H1 (cell line): Measurements from ENCODE around the gene FSTL4. TPM values are rescaled to one million over a fixed set of nuclear protein-coding genes. Genes with fewer than 3 reads are reported as not detected.

Experiments
- CTCF ChIA-PET: fragments of 300-600 bp; sonication (Branson Sonifier 250); formaldehyde crosslinking; loops from one replicate; lab custom pipeline; 2021; ENCODE audit not compliant: partially characterized antibody; lab: Charles Lee
- POLR2A ChIA-PET: fragments of 300-600 bp; sonication (Branson Sonifier 250); formaldehyde crosslinking; loops from one replicate; lab custom pipeline; 2021; ENCODE audit warnings: inconsistent platforms; ENCODE audit not compliant: partially characterized antibody; lab: Charles Lee
- DNase-seq, 2 experiments: peaks; one replicate each; pipeline versions ENCODE4 v3.0.0 to v3.0.0-alpha.2; 2010 to 2022; ENCODE audit warnings: low spot score in 2 of 2, low read depth in 1 of 2, mixed read lengths in 1 of 2
- FAIRE-seq: peaks from 2 replicates; lab custom pipeline; 2011; peaks lifted over from hg19 to GRCh38; lab: Jason Lieb, UNC
- H2AFZ ChIP-seq: 2 replicates; pipeline ENCODE4 v1.8.1; 2012; ENCODE audit warnings: low read length, inconsistent platforms
- H2AK5ac ChIP-seq: 2 replicates; pipeline ENCODE4 v1.6.1; 2013; ENCODE audit warnings: low read depth, low read length
- H2BK120ac ChIP-seq: replicated peaks from 2 replicates; pipeline ENCODE3; 2013; ENCODE audit warnings: low read depth, low read length, inconsistent platforms
- H2BK12ac ChIP-seq: 2 replicates; pipeline ENCODE4 v1.6.1; 2013; ENCODE audit warnings: low read depth, low read length
- H2BK15ac ChIP-seq: 2 replicates; pipeline ENCODE4 v1.6.1; 2013; ENCODE audit warnings: low read length
- H2BK20ac ChIP-seq: 2 replicates; pipeline ENCODE4 v1.6.1; 2013; ENCODE audit warnings: low read length
- H2BK5ac ChIP-seq: 2 replicates; pipeline ENCODE4 v1.6.1; 2013; ENCODE audit warnings: low read depth, low read length
- H3K14ac ChIP-seq: 2 replicates; pipeline ENCODE4 v1.6.1; 2013; ENCODE audit warnings: inconsistent platforms; ENCODE audit not compliant: insufficient read length
- H3K18ac ChIP-seq: 2 replicates; pipeline ENCODE4 v1.6.1; 2013; ENCODE audit warnings: low read length; ENCODE audit errors: extremely low read depth
- H3K23ac ChIP-seq: 2 replicates; pipeline ENCODE4 v1.6.1; 2013; ENCODE audit warnings: inconsistent platforms; ENCODE audit not compliant: insufficient read length
- H3K23me2 ChIP-seq: 2 replicates; pipeline ENCODE4 v1.6.1; 2013; ENCODE audit warnings: low read depth, low read length
- H3K27ac ChIP-seq: 2 replicates; pipeline ENCODE4 v1.6.1; 2011; ENCODE audit warnings: low read depth, low read length, inconsistent platforms
- H3K27me3 ChIP-seq, 4 experiments: replicated peaks in 1 of 4; 1 replicate in 1 of 4; 2 replicates in 3 of 4; pipeline versions ENCODE4 v1.6.1 to v1.8.1; 2011 to 2013; ENCODE audit warnings: low read length in 3 of 4, mild to moderate bottlenecking in 3 of 4, inconsistent platforms in 2 of 4, mixed read lengths in 2 of 4, moderate library complexity in 1 of 4; ENCODE audit not compliant: control insufficient read depth in 3 of 4, insufficient read depth in 3 of 4; ENCODE audit errors: extremely low read depth in 1 of 4
- H3K36me3 ChIP-seq, 4 experiments: 2 replicates each; pipeline versions ENCODE4 v1.6.1 to v1.8.1; 2011 to 2013; ENCODE audit warnings: mild to moderate bottlenecking in 4 of 4, low read length in 3 of 4, moderate library complexity in 2 of 4, control low read depth in 1 of 4, inconsistent platforms in 1 of 4; ENCODE audit not compliant: insufficient read depth in 4 of 4, control insufficient read depth in 2 of 4
- H3K4ac ChIP-seq: replicated peaks from 2 replicates; pipeline ENCODE3; 2013; ENCODE audit warnings: low read length, low read depth, mixed read lengths, inconsistent platforms; ENCODE audit not compliant: insufficient read length
- H3K4me1 ChIP-seq, 4 experiments: replicated peaks in 1 of 4; 1 replicate in 1 of 4; 2 replicates in 3 of 4; pipeline versions ENCODE4 v1.6.1 to v1.8.1; 2011 to 2013; ENCODE audit warnings: low read length in 3 of 4, inconsistent platforms in 2 of 4, mixed read lengths in 1 of 4; ENCODE audit not compliant: insufficient read depth in 4 of 4, control insufficient read depth in 3 of 4
- H3K4me2 ChIP-seq, 2 experiments: 2 replicates each; pipeline versions ENCODE4 v1.6.1 to v1.8.1; 2011 to 2013; ENCODE audit warnings: low read depth in 2 of 2, low read length in 2 of 2, control low read depth in 1 of 2, inconsistent platforms in 1 of 2, mild to moderate bottlenecking in 1 of 2; ENCODE audit not compliant: insufficient read depth in 1 of 2
- H3K4me3 ChIP-seq, 4 experiments: fragments of 200-600, 300-600 bp in 1 of 4; sonication (generic), shearing (Covaris generic), sonication (Bioruptor Twin) in 1 of 4; 2 replicates each; pipeline versions ENCODE4 v1.5.1 to v1.8.1; 2011 to 2016; ENCODE audit warnings: low read length in 4 of 4, low read depth in 3 of 4, control low read depth in 2 of 4, inconsistent platforms in 2 of 4, mild to moderate bottlenecking in 2 of 4, mixed read lengths in 1 of 4, moderate library complexity in 1 of 4; ENCODE audit not compliant: insufficient read depth in 2 of 4; ENCODE audit errors: extremely low read depth in 1 of 4
- H3K56ac ChIP-seq: replicated peaks from 2 replicates; pipeline ENCODE3; 2013; ENCODE audit warnings: low read depth, mild to moderate bottlenecking, mixed read lengths, low read length, inconsistent platforms; ENCODE audit not compliant: insufficient read length
- H3K79me1 ChIP-seq: 2 replicates; pipeline ENCODE4 v1.6.1; 2013; ENCODE audit warnings: low read depth, low read length, control low read depth
- H3K79me2 ChIP-seq, 2 experiments: 2 replicates each; pipeline versions ENCODE4 v1.6.1 to v1.8.1; 2012 to 2013; ENCODE audit warnings: low read length in 2 of 2, mild to moderate bottlenecking in 2 of 2, inconsistent platforms in 1 of 2; ENCODE audit not compliant: insufficient read depth in 2 of 2, control insufficient read depth in 1 of 2
- H3K9ac ChIP-seq, 4 experiments: replicated peaks in 1 of 4; 1 replicate in 1 of 4; 2 replicates in 3 of 4; pipeline versions ENCODE4 v1.6.1 to v1.8.1; 2011 to 2013; ENCODE audit warnings: low read depth in 3 of 4, low read length in 3 of 4, control low read depth in 2 of 4, mild to moderate bottlenecking in 2 of 4, moderate library complexity in 2 of 4, inconsistent platforms in 1 of 4; ENCODE audit errors: extremely low read depth in 1 of 4
- H3K9me3 ChIP-seq, 2 experiments: 2 replicates each; pipeline versions ENCODE4 v1.6.1 to v1.8.1; 2012 to 2013; ENCODE audit warnings: mild to moderate bottlenecking in 2 of 2, moderate library complexity in 2 of 2, control low read depth in 1 of 2, inconsistent platforms in 1 of 2, low read depth in 1 of 2, low read length in 1 of 2, mixed read lengths in 1 of 2; ENCODE audit not compliant: insufficient read depth in 2 of 2
- H4K20me1 ChIP-seq, 2 experiments: replicated peaks in 1 of 2; 2 replicates each; pipeline versions ENCODE3 to v1.8.1; 2011 to 2013; ENCODE audit warnings: inconsistent platforms in 2 of 2, low read length in 2 of 2, mild to moderate bottlenecking in 1 of 2; ENCODE audit not compliant: insufficient read depth in 2 of 2, control insufficient read depth in 1 of 2
- H4K5ac ChIP-seq: 2 replicates; pipeline ENCODE4 v1.6.1; 2013; ENCODE audit warnings: low read length, low read depth, mixed read lengths, inconsistent platforms; ENCODE audit not compliant: insufficient read length
- H4K8ac ChIP-seq: 2 replicates; pipeline ENCODE4 v1.8.0; 2013; ENCODE audit warnings: mild to moderate bottlenecking, moderate library complexity, low read length, inconsistent platforms; ENCODE audit not compliant: insufficient read depth; ENCODE audit errors: extremely low read depth
- H4K91ac ChIP-seq: replicated peaks from 2 replicates; pipeline ENCODE3; 2013; ENCODE audit warnings: low read length, mixed read lengths, inconsistent platforms; ENCODE audit not compliant: insufficient read length
- CTBP2 ChIP-seq: IDR thresholded peaks from 2 replicates; pipeline ENCODE4 v1.7.0; 2011; ENCODE audit warnings: borderline replicate concordance, mild to moderate bottlenecking, moderate library complexity, mixed read lengths, low read length; ENCODE audit not compliant: insufficient read depth, insufficient read length
- CTCF ChIP-seq, 3 experiments: IDR thresholded peaks; 1 replicate in 2 of 3; 2 replicates in 1 of 3; pipeline versions ENCODE4 v1.5.1 to v1.6.1; 2011; ENCODE audit warnings: low read length in 3 of 3, mild to moderate bottlenecking in 3 of 3, inconsistent platforms in 2 of 3, low read depth in 1 of 3, moderate library complexity in 1 of 3; ENCODE audit not compliant: insufficient read depth in 1 of 3; ENCODE audit errors: control extremely low read depth in 1 of 3
- E2F6 ChIP-seq: IDR thresholded peaks from 2 replicates; pipeline ENCODE4 v1.6.1; 2012; ENCODE audit warnings: inconsistent platforms
- EGR1 ChIP-seq: IDR thresholded peaks from 2 replicates; pipeline ENCODE4 v1.6.1; 2011; ENCODE audit warnings: low read depth, low read length, borderline replicate concordance
- MAX ChIP-seq: IDR thresholded peaks from 2 replicates; pipeline ENCODE4 v1.6.1; 2012; ENCODE audit warnings: inconsistent platforms
- PHF8 ChIP-seq: fragments of 200-600 bp; sonication (generic); conservative IDR thresholded peaks from 2 replicates; pipeline ENCODE4 v1.7.1; 2012; ENCODE audit warnings: low read depth, mild to moderate bottlenecking, inconsistent platforms, low read length, moderate library complexity
- RBBP5 ChIP-seq: IDR thresholded peaks from 2 replicates; pipeline ENCODE4 v1.7.1; 2012; ENCODE audit warnings: low read depth, mild to moderate bottlenecking, inconsistent platforms, low read length, moderate library complexity, borderline replicate concordance
- SIN3A ChIP-seq, 2 experiments: IDR thresholded peaks in 1 of 2; conservative IDR thresholded peaks in 1 of 2; 2 replicates each; pipeline ENCODE4 v1.6.1; 2011 to 2012; ENCODE audit warnings: low read length in 2 of 2, improper control_type of control experiment in 1 of 2, low read depth in 1 of 2, mild to moderate bottlenecking in 1 of 2
- SP2 ChIP-seq: IDR thresholded peaks from 2 replicates; pipeline ENCODE4 v1.6.1; 2012; ENCODE audit warnings: mild to moderate bottlenecking, low read length, inconsistent platforms
- WGBS, 2 experiments: shearing (Covaris generic) in 1 of 2; methylation state at CpG; one replicate each; pipeline versions ENCODE4 v1.1.6 to v1.1.7; 2013 to 2015; ENCODE audit warnings: low lambda C conversion rate in 2 of 2, mixed read lengths in 2 of 2, inconsistent platforms in 1 of 2, low coverage in 1 of 2, missing lambda C conversion rate in 1 of 2; ENCODE audit not compliant: insufficient replicate concordance in 2 of 2, insufficient coverage in 1 of 2, insufficient read length in 1 of 2; ENCODE audit errors: extremely low coverage in 1 of 2, missing lambda C conversion rate in 1 of 2; 5-methylcytosine and 5-hydroxymethylcytosine counted together
- polyA plus RNA-seq, 7 experiments: library from polyadenylated mRNA; depleted of rRNA in 3 of 7; stranded (reverse) in 5 of 7; unstranded in 2 of 7; fragments of >200 nt in 5 of 7; fragments of 200-250 nt in 2 of 7; gene quantifications; 1 replicate in 5 of 7; 2 replicates in 1 of 7; 4 replicates in 1 of 7; pipeline versions ENCODE4 v1.2.1 to v1.2.3, GENCODE V29; 2011 to 2013; ENCODE audit warnings: missing spikeins in 2 of 7, mixed read lengths in 2 of 7
- total RNA-seq: library from RNA; stranded (reverse); fragmentation: NEBNext Ultra II Directional; extraction: Animal tissue kit (Norgen Biotek cat#: 25700); gene quantifications from 2 replicates; pipeline ENCODE4 v1.2.1, GENCODE V29; 2021

The FSTL4 gene
- total and polyA plus RNA-seq, 2 of the 8 experiments (the other 6 are each of a cell fraction or from before 2014, with no cell fraction given): 3.1 to 4.1 TPM

GRCh38 chr5:133396814-133397213, 215.5 kb downstream of the FSTL4 start:
- no peak overlapping the region for H2BK12ac ChIP-seq
- no peaks in the 10 kb centered on the region for H3K79me2 ChIP-seq
- H2BK20ac ChIP-seq: no peak overlapping the region
- no peak overlapping the region for H2BK5ac ChIP-seq
- H2BK15ac ChIP-seq: no peak overlapping the region; the same call in 1 of the 2 replicates
- H3K36me3 ChIP-seq: peaks cover 0 to 5% (median 0%) of the 10 kb centered on the region in 4 experiments; a peak in 1 of 8 replicates
- H4K5ac ChIP-seq: no peak overlapping the region
- 85% methylated on average over 7 of the region's 7 CpGs; no CpG with 5 or more reads in 1 of the 2 experiments for WGBS, 2 experiments
- no peak overlapping the region for H3K23ac ChIP-seq
- H2AK5ac ChIP-seq: no peak overlapping the region
- no peaks in the 10 kb centered on the region for H3K23me2 ChIP-seq
- H3K9me3 ChIP-seq: peaks cover 3 to 14% of the 10 kb centered on the region in 2 experiments; a peak in 2 of 4 replicates
- no peak overlapping the region for H3K4ac ChIP-seq
- H2BK120ac ChIP-seq: no peak overlapping the region
- no peak overlapping the region for H3K4me3 ChIP-seq
- H3K27me3 ChIP-seq: no peaks in the 10 kb centered on the region
- no peak overlapping the region for H3K56ac ChIP-seq
- peaks cover 3 to 16% (median 10%) of the 10 kb centered on the region in 4 experiments; a peak in 5 of 7 replicates for H3K4me1 ChIP-seq
- no peaks in the 10 kb centered on the region for H4K20me1 ChIP-seq
- no peak overlapping the region for H4K8ac ChIP-seq
- H2AFZ ChIP-seq: no peak overlapping the region
- H3K14ac ChIP-seq: no peak overlapping the region
- no peak overlapping the region for H3K9ac ChIP-seq
- no peaks in the 10 kb centered on the region for H3K79me1 ChIP-seq
- peak overlapping the region; percentile 29; the same call in 1 of the 2 replicates for H3K18ac ChIP-seq
- H3K27ac ChIP-seq: no peak overlapping the region
- H3K4me2 ChIP-seq: no peak overlapping the region
- POLR2A ChIA-PET: no interaction called here
- CTCF ChIA-PET: interaction anchor here (0.9 to 9.4 kb wide), 5 partner anchors 8 to 81 kb away, joined by 3 to 78 read pairs (median 5); no protein-coding TSS in a partner anchor
- DNase-seq (peak in 1 of 2 experiments; percentile 36), FAIRE-seq (no peak)
- H4K91ac ChIP-seq: no peak overlapping the region
- TF ChIP-seq E2F6: no peak
- no peak for TF ChIP-seq RBBP5
- TF ChIP-seq CTBP2: no peak
- no peak for TF ChIP-seq SP2
- TF ChIP-seq MAX: no peak
- no peak for TF ChIP-seq SIN3A (conservative IDR thresholded peaks at IDR 0.05 in 1 of 2, IDR thresholded peaks at IDR 0.05 in 1 of 2; ENCODE audit: low read depth in 1 of 2, low read length in 2 of 2)
- TF ChIP-seq EGR1: no peak
- TF ChIP-seq CTCF (IDR thresholded peaks at IDR 0.05; ENCODE audit: control extremely low read depth in 1 of 3, insufficient read depth in 1 of 3, low read depth in 1 of 3, low read length in 3 of 3): no peak
- no peak for TF ChIP-seq PHF8
